ENCODE data around the gene GABRA4. TPM values are rescaled to one million over a fixed set of nuclear protein-coding genes. Genes with fewer than 3 reads are reported as not detected.

Gene GABRA4
- total and polyA plus RNA-seq, 10 of the 15 experiments (the other 5 are each of a cell fraction or from before 2014, with no cell fraction given) = 0.69 to 14.6 (median 1.1) TPM

DNA sequence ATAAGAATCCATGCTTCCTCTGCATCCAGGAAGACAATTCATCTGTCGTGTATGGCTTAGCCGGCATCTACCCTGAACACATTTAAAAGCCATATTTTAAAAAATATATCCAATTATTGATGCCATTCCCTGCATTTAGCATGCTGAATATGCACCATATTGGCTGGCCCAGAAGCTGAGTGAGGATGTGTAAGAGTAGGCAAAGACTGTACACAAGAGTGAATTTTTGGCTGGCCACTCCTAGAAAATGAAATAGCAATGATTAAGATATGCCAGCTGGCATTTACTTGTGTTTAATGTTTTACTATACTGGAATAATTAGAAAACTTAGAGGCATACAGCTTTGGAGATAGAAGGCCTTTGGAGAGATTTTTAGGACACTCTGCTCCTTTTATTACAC is 25.8 kb downstream of the GABRA4 start:
- TF ChIP-seq MTA3 (IDR thresholded peaks at IDR 0.05; ENCODE audit: borderline replicate concordance, low read length) (no peak), CHD2 (IDR thresholded peaks at IDR 0.05; ENCODE audit: borderline replicate concordance, low read depth, low read length) (no peak), IKZF2 (IDR thresholded peaks at IDR 0.05) (no peak), ZNF24 (IDR thresholded peaks at IDR 0.05) (no peak), STAT1 (conservative IDR thresholded peaks at IDR 0.05) (no peak), NR2C2 (IDR thresholded peaks at IDR 0.05; ENCODE audit: borderline replicate concordance, control insufficient read depth, insufficient read length, low read depth) (no peak), NFXL1 (IDR thresholded peaks at IDR 0.05; ENCODE audit: borderline replicate concordance) (no peak), KLF5 (IDR thresholded peaks at IDR 0.05; ENCODE audit: partially characterized antibody) (no peak), TAF1 (IDR thresholded peaks at IDR 0.05; ENCODE audit: borderline replicate concordance, low read depth, low read length) (no peak), FOXK2 (IDR thresholded peaks at IDR 0.05) (no peak)
- TF ChIP-seq, protein P1, sequence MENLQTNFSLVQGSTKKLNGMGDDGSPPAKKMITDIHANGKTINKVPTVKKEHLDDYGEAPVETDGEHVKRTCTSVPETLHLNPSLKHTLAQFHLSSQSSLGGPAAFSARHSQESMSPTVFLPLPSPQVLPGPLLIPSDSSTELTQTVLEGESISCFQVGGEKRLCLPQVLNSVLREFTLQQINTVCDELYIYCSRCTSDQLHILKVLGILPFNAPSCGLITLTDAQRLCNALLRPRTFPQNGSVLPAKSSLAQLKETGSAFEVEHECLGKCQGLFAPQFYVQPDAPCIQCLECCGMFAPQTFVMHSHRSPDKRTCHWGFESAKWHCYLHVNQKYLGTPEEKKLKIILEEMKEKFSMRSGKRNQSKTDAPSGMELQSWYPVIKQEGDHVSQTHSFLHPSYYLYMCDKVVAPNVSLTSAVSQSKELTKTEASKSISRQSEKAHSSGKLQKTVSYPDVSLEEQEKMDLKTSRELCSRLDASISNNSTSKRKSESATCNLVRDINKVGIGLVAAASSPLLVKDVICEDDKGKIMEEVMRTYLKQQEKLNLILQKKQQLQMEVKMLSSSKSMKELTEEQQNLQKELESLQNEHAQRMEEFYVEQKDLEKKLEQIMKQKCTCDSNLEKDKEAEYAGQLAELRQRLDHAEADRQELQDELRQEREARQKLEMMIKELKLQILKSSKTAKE (IDR thresholded peaks at IDR 0.05; ENCODE audit: low read depth, poor library complexity, severe bottlenecking) = no peak
- no peaks in the 10 kb centered on the region for H4K20me1 ChIP-seq (ENCODE audit: control insufficient read depth, insufficient read depth)
- H3K9ac ChIP-seq (ENCODE audit: control insufficient read depth, insufficient read depth, low read length) = no peak overlapping the region
- H3K36me3 ChIP-seq (ENCODE audit: control insufficient read depth in 2 of 2, insufficient read depth in 2 of 2, low read length in 1 of 2) = no peaks in the 10 kb centered on the region
- intact Hi-C loops (cut with micrococcal nuclease; ENCODE audit: unreplicated experiment) = no loop called here
- BruUV-seq (replicated peaks) = no TSS peak
- ChIA-PET CTCF (no interaction called here), POLR2A (no interaction called here), SMC1A (ENCODE audit: uncharacterized antibody, unreplicated experiment) (interaction anchor here (0.6 to 3.5 kb wide), 4 partner anchors 9 to 182 kb away, joined by 3 to 21 read pairs (median 6); no protein-coding TSS in a partner anchor), RAD21 (ENCODE audit: unreplicated experiment) (no interaction called here)
- ATAC-seq = no peak
- H2AFZ ChIP-seq (ENCODE audit: control insufficient read depth, low read depth, low read length) = no peak overlapping the region
- H3K4me3 ChIP-seq = no peak overlapping the region
- no peak for DNase-seq (ENCODE audit: low read depth, low spot score)
- WGBS (ENCODE audit: insufficient coverage, insufficient replicate concordance, low lambda C conversion rate, missing lambda C conversion rate) = 84% methylated on average over 2 of the region's 2 CpGs
- H3K4me1 ChIP-seq (ENCODE audit: control insufficient read depth, insufficient read depth, low read length) = no peaks in the 10 kb centered on the region
- no peak overlapping the region for H3K4me2 ChIP-seq (ENCODE audit: control insufficient read depth, insufficient read depth)
- H3K9me3 ChIP-seq (replicated peaks; ENCODE audit: control insufficient read depth, insufficient read depth, low read length) = no peaks in the 10 kb centered on the region
- H3K27ac ChIP-seq (ENCODE audit: control insufficient read depth, insufficient read depth) = no peak overlapping the region
- FAIRE-seq = no peak
- in situ Hi-C loops (cut with MboI) = no loop called here
- H3K27me3 ChIP-seq (replicated peaks in 1 of 2; ENCODE audit: control insufficient read depth in 2 of 2, insufficient read depth in 2 of 2, low read length in 1 of 2) = no peaks in the 10 kb centered on the region; a peak in 2 of 4 replicates
- no peaks in the 10 kb centered on the region for H3K79me2 ChIP-seq (ENCODE audit: control insufficient read depth, insufficient read depth, low read length)
